NCI-H1092 treated with DMSO at 0.1 percent for 48 hours (cell line): ENCODE data around the gene CDH23.
A peak's percentile ranks its signal among the peaks of the same experiment; 100 is the strongest.

ENCODE experiments used
- DNase-seq: peaks from one replicate; lab custom pipeline; 2025; lab: John Stamatoyannopoulos, UW

The CDH23 gene

GRCh38 chr10:71605263-71605962 lies 208.7 kb downstream of the CDH23 start:
- DNase-seq, result no peak

GRCh38 chr10:71606257-71607081 lies 209.7 kb downstream of the CDH23 start:
- DNase-seq, result no peak

- DNase-seq, result no peak
These were observed 210.3 kb downstream of the CDH23 start for GRCh38 chr10:71607082-71607443.

GRCh38 chr10:71608819-71609768 lies 212.4 kb downstream of the CDH23 start:
- peak; percentile 54 for DNase-seq

- no peak for DNase-seq
These were observed 213.9 kb downstream of the CDH23 start for GRCh38 chr10:71610651-71611050.

- no peak for DNase-seq
These were observed 214.4 kb downstream of the CDH23 start for GRCh38 chr10:71611131-71611530.

- DNase-seq, result no peak
These were observed 215.1 kb downstream of the CDH23 start for GRCh38 chr10:71611709-71612422.

- DNase-seq, result no peak
These were observed 216.6 kb downstream of the CDH23 start for GRCh38 chr10:71613261-71613777.

- no peak for DNase-seq
These were observed 217.2 kb downstream of the CDH23 start for GRCh38 chr10:71613877-71614276.

- DNase-seq, result no peak
These were observed 218.2 kb downstream of the CDH23 start for GRCh38 chr10:71614946-71615345.

- no peak for DNase-seq
These were observed 219.0 kb downstream of the CDH23 start for GRCh38 chr10:71615538-71616329.

GRCh38 chr10:71616817-71617654 lies 220.3 kb downstream of the CDH23 start:
- DNase-seq, result no peak

- DNase-seq, result no peak
These were observed 221.5 kb downstream of the CDH23 start for GRCh38 chr10:71618176-71618575.

GRCh38 chr10:71618598-71618997 lies 221.9 kb downstream of the CDH23 start:
- DNase-seq, result no peak

- DNase-seq, result no peak
These were observed 223.9 kb downstream of the CDH23 start for GRCh38 chr10:71620642-71621041.

- no peak for DNase-seq
These were observed 224.8 kb downstream of the CDH23 start for GRCh38 chr10:71621231-71622153.

- DNase-seq, result no peak
These were observed 225.4 kb downstream of the CDH23 start for GRCh38 chr10:71622154-71622526.

GRCh38 chr10:71622616-71623015 lies 225.9 kb downstream of the CDH23 start:
- DNase-seq, result no peak
